Calu3 (cell line): ENCODE data around the gene SAFB. TPM values are rescaled to one million over a fixed set of nuclear protein-coding genes. Genes with fewer than 3 reads are reported as not detected.
"Not testable (repeated sequence)": the region's sequence is repeated elsewhere in the genome, so short reads cannot be mapped to it uniquely, and the experiment has no call there.

Experiments used
- BruUV-seq: library from RNA; stranded (reverse); fragments of 400-500 nt; replicated peaks from 2 replicates; lab custom pipeline; 2021; lab: Mats Ljungman, UMichigan
- CTCF ChIA-PET: fragments of 300-600 bp; sonication (Branson Sonifier 250); formaldehyde crosslinking; loops from one replicate; lab custom pipeline; 2022; ENCODE audit warnings: antibody characterized with exemption; lab: Charles Lee
- DNase-seq: peaks from one replicate; pipeline ENCODE4 v3.0.0; 2022
- H3K27ac Mint-ChIP-seq: one replicate; pipeline ENCODE4 v1.8.0; 2022; ENCODE audit warnings: mixed read lengths; ENCODE audit not compliant: unreplicated experiment
- H3K27me3 Mint-ChIP-seq: one replicate; pipeline ENCODE4 v1.8.0; 2022; ENCODE audit warnings: mixed read lengths; ENCODE audit not compliant: unreplicated experiment
- H3K36me3 Mint-ChIP-seq: one replicate; pipeline ENCODE4 v1.8.0; 2022; ENCODE audit warnings: mild to moderate bottlenecking, moderate library complexity, mixed read lengths; ENCODE audit not compliant: insufficient read depth, unreplicated experiment
- H3K4me1 Mint-ChIP-seq: one replicate; pipeline ENCODE4 v1.8.0; 2022; ENCODE audit warnings: mild to moderate bottlenecking, low read depth, mixed read lengths; ENCODE audit not compliant: unreplicated experiment
- H3K4me3 Mint-ChIP-seq: one replicate; pipeline ENCODE4 v1.8.0; 2022; ENCODE audit warnings: mild to moderate bottlenecking, low read depth, moderate library complexity, mixed read lengths; ENCODE audit not compliant: unreplicated experiment
- H3K9me3 Mint-ChIP-seq: one replicate; pipeline ENCODE4 v1.8.0; 2022; ENCODE audit warnings: low read depth, mixed read lengths; ENCODE audit not compliant: unreplicated experiment
- CTCF ChIP-seq: fragments of 200-600 bp; IDR thresholded peaks from one replicate; pipeline ENCODE4 v1.8.0; 2022; ENCODE audit warnings: antibody characterized with exemption; ENCODE audit not compliant: unreplicated experiment
- intact Hi-C: fragments of 100-400 bp; cut with micrococcal nuclease; formaldehyde crosslinking; loops from one replicate; pipeline ENCODE4 v1.10.0; 2022; ENCODE audit not compliant: unreplicated experiment
- total RNA-seq: library from RNA; stranded (reverse); gene quantifications from 2 replicates; pipeline ENCODE4 v1.2.3, GENCODE V29; 2022

SAFB gene
- total RNA-seq, 1 experiment from 2014 or later: 87.3 TPM

- Mint-ChIP-seq H3K4me1 (peaks cover 6% of the 10 kb centered on the region), H3K27ac (no peak overlapping the region), H3K36me3 (peaks cover 52% of the 10 kb centered on the region), H3K9me3 (no peaks in the 10 kb centered on the region), H3K27me3 (peaks cover 4% of the 10 kb centered on the region), H3K4me3 (peak overlapping the region; percentile 63)
- intact Hi-C loops: no loop called here
- BruUV-seq: no TSS peak
- CTCF ChIA-PET: no interaction called here
- DNase-seq: no peak
- TF ChIP-seq CTCF: no peak
Measured at GRCh38 chr19:5686326-5686646, 63.4 kb downstream of the SAFB start.

- peak overlapping the region; percentile 63 for H3K4me3 Mint-ChIP-seq
- H3K27ac Mint-ChIP-seq: no peak overlapping the region
- CTCF ChIA-PET: interaction anchor here (0.7 kb wide), 1 partner anchor 260 kb away, joined by 11 read pairs; no protein-coding TSS in a partner anchor
- BruUV-seq: no TSS peak
- H3K9me3 Mint-ChIP-seq: no peaks in the 10 kb centered on the region
- H3K4me1 Mint-ChIP-seq: peaks cover 1% of the 10 kb centered on the region
- peaks cover 52% of the 10 kb centered on the region for H3K36me3 Mint-ChIP-seq
- H3K27me3 Mint-ChIP-seq: no peaks in the 10 kb centered on the region
- DNase-seq: peak; percentile 97
- TF ChIP-seq CTCF: peak; percentile 41
- intact Hi-C loops: no loop called here
Measured at GRCh38 chr19:5686647-5687359, 63.9 kb downstream of the SAFB start.

GRCh38 chr19:5687360-5688198 is 64.7 kb downstream of the SAFB start:
- intact Hi-C loops: no loop called here
- Mint-ChIP-seq H3K4me3 (peak overlapping the region; percentile 63), H3K36me3 (peaks cover 52% of the 10 kb centered on the region), H3K27ac (no peak overlapping the region), H3K9me3 (no peaks in the 10 kb centered on the region), H3K4me1 (no peaks in the 10 kb centered on the region), H3K27me3 (no peaks in the 10 kb centered on the region)
- no peak for DNase-seq
- TF ChIP-seq CTCF: no peak
- BruUV-seq: no TSS peak
- CTCF ChIA-PET: interaction anchor here (0.7 kb wide), 1 partner anchor 259 kb away, joined by 11 read pairs; no protein-coding TSS in a partner anchor

- CTCF ChIA-PET, H3K4me3 Mint-ChIP-seq, BruUV-seq, H3K27ac Mint-ChIP-seq, intact Hi-C loops, H3K27me3 Mint-ChIP-seq, H3K4me1 Mint-ChIP-seq, DNase-seq, H3K9me3 Mint-ChIP-seq: not testable (repeated sequence)
- H3K36me3 Mint-ChIP-seq: peaks cover 60% of the 10 kb centered on the region
Measured at GRCh38 chr19:5688262-5688881, 65.5 kb downstream of the SAFB start.
